UCSD-AML1 (cell line): ENCODE data around the gene ITPR1.

Experiments used
- DNase-seq: peaks from one replicate; lab custom pipeline; 2025; ENCODE audit not compliant: unreplicated experiment; lab: John Stamatoyannopoulos, UW

Gene ITPR1

GRCh38 chr3:4633078-4634004 lies 140.2 kb downstream of the ITPR1 start:
- peak; percentile 22 for DNase-seq

GRCh38 chr3:4634894-4635293 lies 141.7 kb downstream of the ITPR1 start:
- DNase-seq = no peak

GRCh38 chr3:4637265-4637664 lies 144.1 kb downstream of the ITPR1 start:
- DNase-seq = no peak

- DNase-seq = no peak
Observed at GRCh38 chr3:4641863-4642563, 148.9 kb downstream of the ITPR1 start.

- no peak for DNase-seq
Observed at GRCh38 chr3:4642611-4643010, 149.5 kb downstream of the ITPR1 start.

DNA sequence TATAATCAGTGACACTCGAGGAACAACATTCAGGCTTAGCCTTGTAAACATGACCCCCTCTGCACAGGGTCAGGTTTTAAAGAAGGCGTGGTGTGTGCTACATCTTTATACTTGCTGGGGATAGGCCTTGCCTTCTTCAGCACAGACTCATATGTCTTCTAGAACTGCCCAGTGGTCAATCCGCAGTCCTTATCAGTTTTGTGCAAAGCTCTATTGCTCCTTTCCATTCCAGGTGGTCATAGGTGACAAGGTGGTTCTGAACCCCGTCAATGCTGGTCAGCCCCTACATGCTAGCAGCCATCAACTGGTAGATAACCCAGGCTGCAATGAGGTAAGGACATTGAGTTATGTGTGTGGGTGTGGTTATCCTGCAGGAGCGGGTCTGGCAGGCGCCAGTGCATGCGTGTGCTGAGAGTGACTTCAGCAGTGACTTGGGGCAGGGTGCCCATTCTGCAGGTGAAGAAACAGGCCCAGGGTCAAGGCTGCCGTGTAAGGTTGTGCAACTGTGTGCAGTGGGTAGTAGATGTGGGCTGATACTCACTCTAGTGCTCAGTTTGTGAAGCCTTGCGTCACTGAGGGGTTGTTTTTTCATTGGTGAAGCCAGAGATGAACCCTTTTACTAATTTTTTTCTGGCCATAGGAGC lies 150.9 kb downstream of the ITPR1 start:
- no peak for DNase-seq

DNA sequence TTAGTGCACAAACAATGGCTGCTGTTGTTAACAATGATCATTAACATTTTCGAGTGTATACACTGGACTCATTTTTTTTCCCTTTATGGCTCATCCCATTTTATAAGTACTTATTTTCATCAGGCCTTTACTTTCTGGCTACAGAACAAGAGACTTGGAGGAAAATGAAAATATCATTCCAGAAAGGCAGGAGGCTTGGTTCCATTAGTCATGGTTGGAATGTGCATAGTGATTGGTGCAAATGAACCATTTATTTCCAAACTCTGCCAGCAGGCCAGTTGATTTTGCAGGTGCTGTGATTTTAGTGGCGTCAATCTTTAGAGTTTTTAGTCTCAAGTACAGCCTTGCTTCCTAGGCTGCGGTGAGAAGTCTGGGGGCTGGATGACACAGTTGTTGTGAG lies 151.8 kb downstream of the ITPR1 start:
- no peak for DNase-seq

GRCh38 chr3:4645468-4645867 lies 152.3 kb downstream of the ITPR1 start:
- DNase-seq = no peak

DNA sequence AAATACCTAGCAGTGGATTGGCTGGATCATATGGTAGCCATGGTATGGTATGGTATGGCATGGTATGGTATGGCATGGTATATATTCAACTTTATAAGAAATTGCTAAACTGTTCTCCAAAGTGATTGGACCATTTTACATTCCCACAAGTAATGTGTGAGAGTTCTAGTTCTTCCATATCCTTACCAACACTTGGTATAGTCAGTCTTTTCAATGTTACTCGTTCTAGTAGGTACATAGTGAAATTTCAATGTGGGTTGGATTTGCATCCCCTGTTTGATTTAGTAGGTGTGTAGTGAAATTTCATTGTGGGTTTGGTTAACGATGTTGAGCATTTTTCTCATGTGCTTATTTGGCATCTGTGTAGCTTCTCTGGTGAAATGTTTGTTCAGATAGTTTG lies 154.3 kb downstream of the ITPR1 start:
- no peak for DNase-seq

- DNase-seq = no peak
Observed at GRCh38 chr3:4655145-4656045, 162.2 kb downstream of the ITPR1 start.

DNA sequence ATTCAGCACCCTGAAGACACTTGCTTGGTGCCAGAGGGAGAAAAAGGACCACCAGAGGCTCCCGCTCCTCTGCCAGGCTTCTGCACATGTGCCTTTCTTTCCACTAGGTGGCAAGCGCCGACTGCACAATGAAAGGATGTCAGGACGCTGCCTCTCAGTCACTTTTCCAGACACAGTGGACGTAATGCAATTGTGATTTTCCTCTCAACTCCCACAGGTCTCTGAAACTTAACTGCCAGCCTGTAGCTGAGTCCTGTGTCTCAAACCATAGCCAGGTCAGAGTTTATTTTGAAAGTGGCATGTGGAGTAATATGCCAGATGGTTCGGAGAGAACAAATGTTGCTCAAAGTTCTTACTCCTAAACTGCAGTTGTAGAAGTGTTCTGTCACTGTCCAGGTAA lies 162.9 kb downstream of the ITPR1 start:
- peak; percentile 14 for DNase-seq

DNA sequence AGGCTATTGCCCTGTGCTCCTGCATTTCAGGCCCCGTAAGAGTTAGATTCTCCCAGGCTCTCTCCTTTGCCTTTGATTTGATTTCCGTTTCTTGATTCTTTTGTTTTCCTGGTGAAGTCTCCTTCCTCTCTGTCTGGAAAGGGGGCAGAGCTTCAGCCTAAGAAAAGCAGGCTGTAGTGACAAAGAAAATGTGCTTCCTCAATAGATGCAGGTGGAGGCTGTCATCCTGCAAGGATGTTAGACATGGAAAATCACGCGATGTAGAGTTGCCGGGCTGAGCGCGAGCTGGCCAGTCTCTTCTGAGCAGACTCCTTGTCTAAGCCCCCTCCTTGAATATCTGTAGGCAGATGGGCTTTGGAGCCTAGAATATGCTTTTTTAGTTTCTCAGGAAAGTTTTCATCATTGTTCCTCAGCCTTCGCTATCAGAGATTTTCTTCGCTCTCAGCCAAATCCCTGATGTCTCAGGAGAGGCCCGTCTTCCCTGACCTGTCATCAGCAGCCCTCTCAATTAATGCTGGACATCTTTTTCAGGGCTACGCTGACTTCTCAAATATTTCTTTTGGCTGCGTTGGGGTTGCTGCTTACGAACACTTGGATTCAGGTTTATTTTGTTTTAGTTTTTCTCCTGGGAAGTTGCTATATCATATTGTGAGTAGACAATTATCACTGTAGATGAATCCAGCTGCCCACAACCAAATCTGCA lies 163.6 kb downstream of the ITPR1 start:
- DNase-seq = no peak

GRCh38 chr3:4660936-4661335 lies 167.8 kb downstream of the ITPR1 start:
- DNase-seq = no peak

GRCh38 chr3:4664412-4664811 lies 171.3 kb downstream of the ITPR1 start:
- DNase-seq = no peak

- DNase-seq = no peak
Observed at GRCh38 chr3:4665197-4665596, 172.0 kb downstream of the ITPR1 start.

GRCh38 chr3:4666071-4666470 lies 172.9 kb downstream of the ITPR1 start:
- no peak for DNase-seq

DNA sequence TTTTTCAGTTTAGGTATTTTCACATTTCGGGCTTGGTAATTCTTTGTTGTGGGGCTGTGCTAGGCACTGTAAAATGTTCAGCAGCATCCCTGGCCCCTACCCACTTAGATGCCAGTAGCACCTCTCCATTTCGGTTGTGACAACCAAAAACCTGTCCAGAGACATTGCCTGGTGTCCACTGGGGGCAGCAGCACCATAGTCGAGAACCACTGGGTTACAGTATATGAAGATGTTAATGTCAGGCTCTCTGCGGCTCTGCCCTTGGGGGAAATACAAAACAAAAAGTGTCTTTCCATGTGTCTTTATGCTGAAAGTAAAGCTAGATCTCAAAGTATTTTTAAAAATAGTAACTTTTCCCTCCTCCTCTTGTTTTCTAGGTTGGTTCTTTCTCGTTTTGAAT lies 177.2 kb downstream of the ITPR1 start:
- DNase-seq = no peak

DNA sequence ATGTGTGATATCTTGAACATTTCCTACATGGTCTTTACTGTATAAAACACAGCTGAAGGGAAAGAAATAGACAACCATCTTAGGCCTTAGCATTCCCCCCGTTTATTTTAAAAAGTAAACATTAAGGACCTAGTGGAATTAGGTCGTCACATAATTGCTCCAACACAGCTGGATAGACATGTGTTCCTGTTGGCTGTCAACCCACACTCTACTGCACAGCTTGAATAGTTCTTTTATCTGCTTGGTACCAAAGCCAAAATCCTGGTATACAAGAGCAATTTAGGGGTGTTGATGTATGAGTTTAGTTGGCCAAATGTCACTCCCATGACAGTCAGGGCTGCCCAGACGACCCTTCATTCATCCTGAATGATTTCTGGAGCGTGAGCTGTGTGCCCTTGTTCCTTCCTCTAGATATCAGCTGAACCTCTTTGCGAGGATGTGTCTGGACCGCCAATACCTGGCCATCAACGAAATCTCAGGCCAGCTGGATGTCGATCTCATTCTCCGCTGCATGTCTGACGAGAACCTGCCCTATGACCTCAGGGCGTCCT lies 179.7 kb downstream of the ITPR1 start:
- DNase-seq = no peak

- DNase-seq = no peak
Observed at GRCh38 chr3:4674216-4674615, 181.1 kb downstream of the ITPR1 start.

DNA sequence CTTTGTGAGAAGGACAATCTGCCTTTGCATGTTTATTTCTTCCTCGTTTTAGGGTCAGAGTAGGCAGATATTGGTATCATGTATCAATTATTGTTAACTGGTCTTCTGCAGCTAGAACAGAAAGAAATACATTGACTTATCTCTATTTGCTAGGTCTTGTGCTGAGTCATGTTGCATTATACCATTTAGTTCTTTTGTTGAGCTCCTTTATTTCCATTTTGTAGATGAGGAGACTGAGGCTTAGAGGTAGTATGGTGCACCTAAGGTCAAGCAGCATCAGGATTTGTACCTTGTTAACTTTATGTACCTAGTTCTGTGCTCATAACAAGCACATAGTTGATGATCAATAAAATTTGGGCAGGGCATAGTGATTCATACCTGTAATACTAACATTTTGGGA lies 182.6 kb downstream of the ITPR1 start:
- no peak for DNase-seq
